HG03097 (cell line): ENCODE results near the gene ALX4.

Experiments
- ATAC-seq: cut with Tn5 transposase; IDR thresholded peaks from one replicate; pipeline ENCODE4 v1.9.1; 2021; ENCODE audit not compliant: unreplicated experiment, low FRiP score

Gene ALX4

GRCh38 chr11:44269369-44270351, 40.3 kb downstream of the ALX4 start:
- no peak for ATAC-seq

GRCh38 chr11:44268614-44269080, 41.3 kb downstream of the ALX4 start:
- no peak for ATAC-seq

- ATAC-seq = no peak
These were observed 42.0 kb downstream of the ALX4 start for GRCh38 chr11:44267750-44268613.

- ATAC-seq = no peak
These were observed 42.8 kb downstream of the ALX4 start for GRCh38 chr11:44267006-44267749.

- ATAC-seq = no peak
These were observed 43.7 kb downstream of the ALX4 start for GRCh38 chr11:44266056-44266780.

GRCh38 chr11:44264761-44265160, 45.2 kb downstream of the ALX4 start:
- no peak for ATAC-seq

- no peak for ATAC-seq
These were observed 45.5 kb downstream of the ALX4 start for GRCh38 chr11:44264438-44264749.

- ATAC-seq = no peak
These were observed 46.1 kb downstream of the ALX4 start for GRCh38 chr11:44263738-44264437.

GRCh38 chr11:44261800-44262591, 47.9 kb downstream of the ALX4 start:
- no peak for ATAC-seq

- ATAC-seq = no peak
These were observed 49.9 kb downstream of the ALX4 start for GRCh38 chr11:44260081-44260480.

GRCh38 chr11:44258839-44259420, 51.0 kb downstream of the ALX4 start:
- ATAC-seq = no peak

- ATAC-seq = no peak
These were observed 51.8 kb downstream of the ALX4 start for GRCh38 chr11:44258190-44258489.

- no peak for ATAC-seq
These were observed 52.4 kb downstream of the ALX4 start for GRCh38 chr11:44257338-44258189.

GRCh38 chr11:44256673-44257291, 53.2 kb downstream of the ALX4 start:
- ATAC-seq = no peak

- ATAC-seq = no peak
These were observed 54.4 kb downstream of the ALX4 start for GRCh38 chr11:44255406-44256071.

GRCh38 chr11:44252999-44253602, 56.8 kb downstream of the ALX4 start:
- ATAC-seq = no peak
